Aorta (tissue), 5 donors: ENCODE measurements around the gene TNNT2. TPM values are rescaled to one million over a fixed set of nuclear protein-coding genes. Genes with fewer than 3 reads are reported as not detected.

ENCODE experiments used
- ATAC-seq: fragments of 200-7000 bp; cut with Tn5 transposase; one replicate; pipeline ENCODE4 v1.9.1; 2022; ENCODE audit warnings: moderate library complexity; ENCODE audit not compliant: low FRiP score
- DNase-seq, 2 donors: peaks; one replicate each; pipeline ENCODE4 v3.0.0-alpha.2; 2020
- H3K27ac ChIP-seq, 2 donors: one replicate each; pipeline ENCODE4 v1.5.1; 2013; ENCODE audit warnings: low read length in 2 of 2, mild to moderate bottlenecking in 2 of 2, moderate library complexity in 2 of 2, control low read depth in 1 of 2, inconsistent platforms in 1 of 2, low read depth in 1 of 2
- H3K27me3 ChIP-seq, 2 donors: one replicate each; pipeline ENCODE4 v1.6.1; 2013; ENCODE audit warnings: control low read depth in 1 of 2, low read length in 1 of 2, mild to moderate bottlenecking in 1 of 2, moderate library complexity in 1 of 2; ENCODE audit not compliant: insufficient read depth in 2 of 2, control insufficient read depth in 1 of 2
- H3K36me3 ChIP-seq, 2 donors: one replicate each; pipeline ENCODE4 v1.6.1; 2013; ENCODE audit warnings: control low read depth in 1 of 2, low read length in 1 of 2, mild to moderate bottlenecking in 1 of 2; ENCODE audit not compliant: insufficient read depth in 2 of 2, control insufficient read depth in 1 of 2
- H3K4me1 ChIP-seq, 2 donors: one replicate each; pipeline ENCODE4 v1.6.1; 2013; ENCODE audit warnings: low read length in 2 of 2, control low read depth in 1 of 2, mild to moderate bottlenecking in 1 of 2, moderate library complexity in 1 of 2; ENCODE audit not compliant: insufficient read depth in 2 of 2, control insufficient read depth in 1 of 2
- H3K4me3 ChIP-seq, 2 donors: one replicate each; pipeline ENCODE4 v1.5.1; 2013; ENCODE audit warnings: low read length in 2 of 2, control low read depth in 1 of 2, mild to moderate bottlenecking in 1 of 2
- H3K9me3 ChIP-seq: one replicate; pipeline ENCODE4 v1.6.1; 2013; ENCODE audit warnings: mild to moderate bottlenecking, low read length; ENCODE audit not compliant: control insufficient read depth
- WGBS, 2 donors: extraction: QIAGEN DNeasy Blood & Tissue Kit; methylation state at CpG; one replicate each; pipeline ENCODE4 v1.1.7; 2013; 5-methylcytosine and 5-hydroxymethylcytosine counted together
- intact Hi-C, 2 donors: fragments of 100-400 bp; cut with DNase I; formaldehyde crosslinking; loops; one replicate each; pipeline versions ENCODE4 v1.14.2 to v1.15.0; 2022
- polyA plus RNA-seq, 2 donors: library from polyadenylated mRNA; stranded (reverse); fragments of 200-250 nt; gene quantifications; one replicate each; pipeline ENCODE4 v1.2.3, GENCODE V29; 2013
- total RNA-seq, 2 donors: library from RNA; stranded (reverse); fragmentation: NEBNext Ultra II Directional; extraction: Animal tissue kit (Norgen Biotek cat#: 25700); gene quantifications; one replicate each; pipeline ENCODE4 v1.2.1, GENCODE V29; 2021
- donor health status: healthy with polysubstance abuse.
- donor health status: Bipolar disorder and iron deficiency.
- donor health status: DM: no; HTN: no; CAD: no.
- donor health status: DM: no; HTN: no; CAD: no.
- donor health status: DM: yes; HTN: yes; CAD: no.

Gene TNNT2
- total and polyA plus RNA-seq, 4 donors, result 0.21 to 24.0 (median 0.70) TPM

- no peak overlapping the region for H3K27ac ChIP-seq
- no peak for ATAC-seq
- no peak for DNase-seq
- H3K36me3 ChIP-seq, result no peaks in the 10 kb centered on the region
- no peaks in the 10 kb centered on the region for H3K9me3 ChIP-seq
- intact Hi-C loops, result loop anchor here in 1 of 2 donors (10.0 kb wide), 1 partner anchor 152 kb away; no protein-coding TSS in a partner anchor
- H3K4me1 ChIP-seq, result no peaks in the 10 kb centered on the region
- no peak overlapping the region for H3K4me3 ChIP-seq
- whole genome bisulfite sequencing, 2 donors, result 88 to 95% methylated on average over 8 of the region's 8 CpGs
- H3K27me3 ChIP-seq, result no peaks in the 10 kb centered on the region
These were observed 29.4 kb upstream of the TNNT2 start for GRCh38 chr1:201406831-201407406.

GRCh38 chr1:201405484-201405831 is 28.0 kb upstream of the TNNT2 start:
- WGBS, 2 donors, result 87 to 89% methylated on average over 10 of the region's 10 CpGs
- no peak for DNase-seq
- Histone ChIP-seq H3K27ac (no peak overlapping the region), H3K9me3 (no peaks in the 10 kb centered on the region), H3K4me3 (no peak overlapping the region), H3K4me1 (no peaks in the 10 kb centered on the region), H3K27me3 (no peaks in the 10 kb centered on the region), H3K36me3 (no peaks in the 10 kb centered on the region)
- intact Hi-C loops, result loop anchor here in 1 of 2 donors (10.0 kb wide), 1 partner anchor 151 kb away; no protein-coding TSS in a partner anchor
- no peak for ATAC-seq

GRCh38 chr1:201404722-201405483 is 27.4 kb upstream of the TNNT2 start:
- Histone ChIP-seq H3K27ac (no peak overlapping the region), H3K9me3 (no peaks in the 10 kb centered on the region), H3K4me3 (no peak overlapping the region), H3K27me3 (no peaks in the 10 kb centered on the region), H3K36me3 (no peaks in the 10 kb centered on the region), H3K4me1 (no peaks in the 10 kb centered on the region)
- no peak for ATAC-seq
- intact Hi-C loops, result loop anchor here in 1 of 2 donors (10.0 kb wide), 1 partner anchor 150 kb away; no protein-coding TSS in a partner anchor
- 87 to 90% methylated on average over 11 of the region's 11 CpGs for WGBS, 2 donors
- no peak for DNase-seq

GRCh38 chr1:201404055-201404454 is 26.6 kb upstream of the TNNT2 start:
- ATAC-seq (no peak), DNase-seq (no peak)
- Histone ChIP-seq H3K27me3 (no peaks in the 10 kb centered on the region), H3K9me3 (no peaks in the 10 kb centered on the region), H3K27ac (no peak overlapping the region), H3K4me1 (no peaks in the 10 kb centered on the region), H3K4me3 (no peak overlapping the region), H3K36me3 (no peaks in the 10 kb centered on the region)
- intact Hi-C loops, result loop anchor here in 1 of 2 donors (10.0 kb wide), 1 partner anchor 149 kb away; no protein-coding TSS in a partner anchor
- whole genome bisulfite sequencing, 2 donors, result 73 to 75% methylated on average over 7 of the region's 7 CpGs

GRCh38 chr1:201403359-201403758 is 25.9 kb upstream of the TNNT2 start:
- 74 to 79% methylated on average over 1 of the region's 1 CpG for WGBS, 2 donors
- H3K4me3 ChIP-seq, result no peak overlapping the region
- H3K9me3 ChIP-seq, result no peaks in the 10 kb centered on the region
- H3K27ac ChIP-seq, result no peak overlapping the region
- H3K27me3 ChIP-seq, result no peaks in the 10 kb centered on the region
- ATAC-seq (no peak), DNase-seq (no peak)
- H3K4me1 ChIP-seq, result no peaks in the 10 kb centered on the region
- intact Hi-C loops, result loop anchor here in 1 of 2 donors (10.0 kb wide), 1 partner anchor 149 kb away; no protein-coding TSS in a partner anchor
- H3K36me3 ChIP-seq, result no peaks in the 10 kb centered on the region

GRCh38 chr1:201401700-201402099 is 24.2 kb upstream of the TNNT2 start:
- Histone ChIP-seq H3K27me3 (no peaks in the 10 kb centered on the region), H3K27ac (no peak overlapping the region), H3K36me3 (no peaks in the 10 kb centered on the region), H3K4me3 (no peak overlapping the region), H3K4me1 (no peaks in the 10 kb centered on the region), H3K9me3 (no peaks in the 10 kb centered on the region)
- intact Hi-C loops, result loop anchor here in 1 of 2 donors (10.0 kb wide), 1 partner anchor 147 kb away; no protein-coding TSS in a partner anchor
- 64 to 73% methylated on average over 2 of the region's 2 CpGs for WGBS, 2 donors
- ATAC-seq (no peak), DNase-seq (no peak)

GRCh38 chr1:201400852-201401230 is 23.4 kb upstream of the TNNT2 start:
- no peaks in the 10 kb centered on the region for H3K27me3 ChIP-seq
- H3K4me3 ChIP-seq, result no peak overlapping the region
- DNase-seq, result no peak
- 79 to 89% methylated on average over 2 of the region's 2 CpGs for WGBS, 2 donors
- H3K36me3 ChIP-seq, result no peaks in the 10 kb centered on the region
- ATAC-seq, result no peak
- no peaks in the 10 kb centered on the region for H3K4me1 ChIP-seq
- intact Hi-C loops, result loop anchor here in 1 of 2 donors (10.0 kb wide), 1 partner anchor 146 kb away; no protein-coding TSS in a partner anchor
- H3K27ac ChIP-seq, result no peak overlapping the region
- H3K9me3 ChIP-seq, result no peaks in the 10 kb centered on the region

GRCh38 chr1:201400212-201400851 is 22.9 kb upstream of the TNNT2 start:
- Histone ChIP-seq H3K9me3 (no peaks in the 10 kb centered on the region), H3K36me3 (no peaks in the 10 kb centered on the region), H3K27me3 (no peaks in the 10 kb centered on the region), H3K27ac (no peak overlapping the region), H3K4me1 (no peaks in the 10 kb centered on the region), H3K4me3 (no peak overlapping the region)
- DNase-seq (no peak), ATAC-seq (no peak)
- WGBS, 2 donors, result 91 to 92% methylated on average over 11 of the region's 11 CpGs
- intact Hi-C loops, result loop anchor here in 1 of 2 donors (10.0 kb wide), 1 partner anchor 146 kb away; no protein-coding TSS in a partner anchor
